GM12878 (cell line): Measurements from ENCODE around the gene KRTAP4-16. TPM values are rescaled to one million over a fixed set of nuclear protein-coding genes. Genes with fewer than 3 reads are reported as not detected.

Experiments
- ATAC-seq: fragments of 200-7000 bp; cut with Tn5 transposase; 3 replicates; pipeline ENCODE4 v1.9.1; 2020; ENCODE audit warnings: mild to moderate bottlenecking, moderate library complexity
- BruUV-seq: library from RNA; stranded (reverse); fragments of 400-500 nt; replicated peaks from 2 replicates; lab custom pipeline; 2021; lab: Mats Ljungman, UMichigan
- CTCF ChIA-PET: fragments of 300-600 bp; sonication (Branson Sonifier 250); formaldehyde crosslinking; extraction: SDS; loops from one replicate; lab custom pipeline; 2021; ENCODE audit warnings: inconsistent platforms; lab: Yijun Ruan, JAX
- POLR2A ChIA-PET: fragments of 350-600 bp; formaldehyde crosslinking; extraction: SDS; loops from one replicate; lab custom pipeline; 2021; ENCODE audit warnings: inconsistent platforms; lab: Charles Lee
- RAD21 ChIA-PET: fragments of 300-600 bp; sonication (Branson Sonifier 250); formaldehyde crosslinking; loops from one replicate; lab custom pipeline; 2023; ENCODE audit warnings: antibody characterized with exemption; ENCODE audit not compliant: unreplicated experiment; lab: Charles Lee
- SMC1A ChIA-PET: fragments of 300-600 bp; sonication (Branson Sonifier 250); formaldehyde crosslinking; loops from one replicate; lab custom pipeline; 2023; ENCODE audit not compliant: unreplicated experiment, uncharacterized antibody; lab: Charles Lee
- DNase-seq: peaks from one replicate; pipeline ENCODE4 v3.0.0-alpha.2; 2011; ENCODE audit warnings: low read depth, low spot score
- FAIRE-seq: peaks from 3 replicates; lab custom pipeline; 2011; peaks lifted over from hg19 to GRCh38; lab: Jason Lieb, UNC
- H2AFZ ChIP-seq: 2 replicates; pipeline ENCODE4 v1.6.0; 2011; ENCODE audit warnings: low read depth, low read length, control low read depth; ENCODE audit not compliant: control insufficient read depth
- H3K27ac ChIP-seq: 2 replicates; pipeline ENCODE4 v1.5.1; 2011; ENCODE audit warnings: control low read depth; ENCODE audit not compliant: control insufficient read depth, insufficient read depth
- H3K27me3 ChIP-seq, 2 experiments: replicated peaks in 1 of 2; 2 replicates each; pipeline versions ENCODE4 v1.6.0 to v1.6.1; 2011; ENCODE audit warnings: low read length in 1 of 2; ENCODE audit not compliant: control insufficient read depth in 2 of 2, insufficient read depth in 2 of 2
- H3K36me3 ChIP-seq, 2 experiments: 2 replicates each; pipeline ENCODE4 v1.5.1; 2011; ENCODE audit warnings: low read length in 1 of 2; ENCODE audit not compliant: control insufficient read depth in 2 of 2, insufficient read depth in 2 of 2
- H3K4me1 ChIP-seq: 2 replicates; pipeline ENCODE4 v1.6.1; 2011; ENCODE audit warnings: mild to moderate bottlenecking, low read length, moderate library complexity, mixed read lengths; ENCODE audit not compliant: control insufficient read depth, insufficient read depth
- H3K4me2 ChIP-seq: 2 replicates; pipeline ENCODE4 v1.6.0; 2011; ENCODE audit warnings: control low read depth; ENCODE audit not compliant: control insufficient read depth, insufficient read depth
- H3K4me3 ChIP-seq: fragments of 200-600 bp; sonication (generic); 2 replicates; pipeline ENCODE4 v1.5.1; 2016
- H3K79me2 ChIP-seq: 2 replicates; pipeline ENCODE4 v1.6.0; 2011; ENCODE audit warnings: low read length; ENCODE audit not compliant: control insufficient read depth, insufficient read depth
- H3K9ac ChIP-seq: 2 replicates; pipeline ENCODE4 v1.8.0; 2011; ENCODE audit warnings: low read length, control low read depth, mixed read lengths; ENCODE audit not compliant: control insufficient read depth, insufficient read depth
- H3K9me3 ChIP-seq: replicated peaks from 3 replicates; pipeline ENCODE4 v1.5.1; 2011; ENCODE audit warnings: mild to moderate bottlenecking, low read length; ENCODE audit not compliant: control insufficient read depth, insufficient read depth
- H4K20me1 ChIP-seq: 2 replicates; pipeline ENCODE4 v1.6.0; 2011; ENCODE audit not compliant: control insufficient read depth, insufficient read depth
- E4F1 ChIP-seq: fragments of 450-650 bp; IDR thresholded peaks from 2 replicates; pipeline ENCODE4 v1.6.1; 2018; ENCODE audit warnings: borderline replicate concordance, mild to moderate bottlenecking; ENCODE audit not compliant: partially characterized antibody
- EED ChIP-seq: sonication (generic); IDR thresholded peaks from 2 replicates; pipeline ENCODE4 v1.6.1; 2016; ENCODE audit warnings: antibody characterized with exemption, low read depth
- FOS ChIP-seq: IDR thresholded peaks from 3 replicates; pipeline ENCODE4 v1.6.1; 2011; ENCODE audit warnings: borderline replicate concordance; ENCODE audit not compliant: insufficient read length; ENCODE audit errors: extremely low read depth
- MYB ChIP-seq: fragments of 150-350 bp; IDR thresholded peaks from 2 replicates; pipeline ENCODE4 v1.6.1; 2014; ENCODE audit warnings: mild to moderate bottlenecking, low read depth, low read length, borderline replicate concordance
- NKRF ChIP-seq: fragments of 450-650 bp; conservative IDR thresholded peaks from 2 replicates; pipeline ENCODE4 v1.6.1; 2017; ENCODE audit warnings: mild to moderate bottlenecking, moderate library complexity
- NR2F1 ChIP-seq: fragments of 450-650 bp; conservative IDR thresholded peaks from 2 replicates; pipeline ENCODE4 v1.6.1; 2017; ENCODE audit warnings: mild to moderate bottlenecking
- PAX8 ChIP-seq: fragments of 450-650 bp; IDR thresholded peaks from 2 replicates; pipeline ENCODE4 v1.6.1; 2017; ENCODE audit warnings: mild to moderate bottlenecking, moderate library complexity
- POU2F2 ChIP-seq: IDR thresholded peaks from 3 replicates; pipeline ENCODE4 v1.6.1; 2011; ENCODE audit warnings: low read depth, mild to moderate bottlenecking, low read length, borderline replicate concordance
- SIX5 ChIP-seq: IDR thresholded peaks from 2 replicates; pipeline ENCODE4 v1.6.1; 2011; ENCODE audit warnings: mild to moderate bottlenecking, low read depth, low read length, moderate library complexity; ENCODE audit not compliant: severe bottlenecking
- SMC3 ChIP-seq: IDR thresholded peaks from 2 replicates; pipeline ENCODE4 v1.6.1; 2011; ENCODE audit warnings: low read length, improper control_type of control experiment, borderline replicate concordance
- ZNF687 ChIP-seq: fragments of 450-650 bp; IDR thresholded peaks from 2 replicates; pipeline ENCODE4 v1.6.1; 2017; ENCODE audit warnings: mild to moderate bottlenecking, moderate library complexity
- WGBS: methylation state at CpG from one replicate; pipeline ENCODE4 v1.1.6; 2016; ENCODE audit warnings: low lambda C conversion rate; ENCODE audit not compliant: insufficient replicate concordance, insufficient coverage; ENCODE audit errors: missing lambda C conversion rate; 5-methylcytosine and 5-hydroxymethylcytosine counted together
- in situ Hi-C: fragments of 300-500 bp; cut with MboI; formaldehyde crosslinking; loops from 9 replicates; pipeline ENCODE4 v1.14.3; 2018; ENCODE audit warnings: mixed read lengths
- intact Hi-C: fragments of 100-400 bp; cut with micrococcal nuclease; formaldehyde crosslinking; loops from one replicate; pipeline ENCODE4 v1.14.2; 2022; ENCODE audit not compliant: unreplicated experiment
- polyA plus RNA-seq, 11 experiments: library from polyadenylated mRNA; depleted of rRNA in 4 of 11; unstranded in 6 of 11; stranded (reverse) in 5 of 11; fragments of >200 nt; fragmentation: Nextera tagmentation in 4 of 11; fragmentation: Illumina TruSeq in 1 of 11; extraction: Ambion mirVana in 4 of 11; extraction: Trizol in 1 of 11; gene quantifications; 1 replicate in 1 of 11; 2 replicates in 10 of 11; pipeline versions ENCODE4 v1.2.1 to v1.2.3, GENCODE V29; 2011 to 2016; ENCODE audit warnings: inconsistent platforms in 2 of 11, missing spikeins in 2 of 11, low read depth in 1 of 11
- total RNA-seq, 4 experiments: library from RNA; depleted of rRNA in 3 of 4; stranded (reverse); fragments of >200 nt in 3 of 4; fragmentation: Illumina TruSeq in 1 of 4; extraction: Trizol in 1 of 4; gene quantifications; 2 replicates each; pipeline versions ENCODE4 v1.2.1 to v1.2.3, GENCODE V29; 2013 to 2021

The KRTAP4-16 gene
- total and polyA plus RNA-seq, 10 of the 15 experiments (the other 5 are each of a cell fraction or from before 2014, with no cell fraction given) = not detected

GRCh38 chr17:41131979-41132378 is 30.0 kb upstream of the KRTAP4-16 start (continued):
- TF ChIP-seq ZNF687 = no peak
- no peak for TF ChIP-seq NKRF
- no peak for TF ChIP-seq FOS
- no peak for TF ChIP-seq SIX5
- no peak for TF ChIP-seq MYB
- TF ChIP-seq, all 136 proteins: peak for 4

- SMC1A ChIA-PET = no interaction called here
- no peak for FAIRE-seq
- no peak for TF ChIP-seq POU2F2
- TF ChIP-seq NR2F1 = no peak
- no peak for TF ChIP-seq EED
- TF ChIP-seq SMC3 = no peak
- TF ChIP-seq E4F1 = no peak
- no peak for TF ChIP-seq PAX8
Measured at GRCh38 chr17:41127371-41127770, 25.4 kb upstream of the KRTAP4-16 start.

More at GRCh38 chr17:41127371-41127770, 25.4 kb upstream of the KRTAP4-16 start:
- H3K4me1 ChIP-seq = no peaks in the 10 kb centered on the region
- H3K27me3 ChIP-seq = no peaks in the 10 kb centered on the region
- DNase-seq (no peak), ATAC-seq (no peak)
- no peaks in the 10 kb centered on the region for H3K79me2 ChIP-seq
- RAD21 ChIA-PET = no interaction called here
- POLR2A ChIA-PET = no interaction called here
- H3K9me3 ChIP-seq = no peaks in the 10 kb centered on the region
- H3K9ac ChIP-seq = no peak overlapping the region
- H3K36me3 ChIP-seq = no peaks in the 10 kb centered on the region
- no peak overlapping the region for H3K27ac ChIP-seq
- no peaks in the 10 kb centered on the region for H4K20me1 ChIP-seq
- WGBS = 85% methylated on average over 1 of the region's 1 CpG
- BruUV-seq = no TSS peak
- intact Hi-C loops = no loop called here
- H3K4me2 ChIP-seq = no peak overlapping the region
- in situ Hi-C loops = no loop called here
- CTCF ChIA-PET = no interaction called here
- H2AFZ ChIP-seq = no peak overlapping the region
- no peak overlapping the region for H3K4me3 ChIP-seq
